ENCODE results near the gene IBTK. TPM values are rescaled to one million over a fixed set of nuclear protein-coding genes. Genes with fewer than 3 reads are reported as not detected.
"Not testable (repeated sequence)": the region's sequence is repeated elsewhere in the genome, so short reads cannot be mapped to it uniquely, and the experiment has no call there.

IBTK gene
- total RNA-seq, 4 donors from 2014 or later: 13.6 to 27.6 (median 18.1) TPM

DNA sequence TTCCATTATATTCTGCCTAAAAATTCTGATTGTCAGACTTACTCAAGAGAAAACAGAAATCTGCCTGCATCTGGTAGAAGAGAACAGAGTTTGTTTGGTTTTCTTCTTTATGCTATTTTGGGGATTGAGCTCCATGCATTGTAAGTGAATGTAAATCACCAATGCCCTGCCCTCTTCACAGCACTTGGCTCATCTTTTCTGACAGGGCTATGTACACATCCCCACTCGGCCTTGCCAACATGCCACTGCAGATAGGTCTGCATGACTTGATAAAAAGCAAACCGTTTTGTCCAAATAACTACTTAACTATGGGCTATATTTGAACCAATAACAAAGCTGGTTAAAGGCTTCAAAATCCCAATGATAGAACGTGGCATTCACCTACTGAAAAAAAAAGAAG is 117.7 kb downstream of the IBTK start:
- H3K9me3 ChIP-seq: no peaks in the 10 kb centered on the region
- WGBS: 61% methylated on average over 3 of the region's 3 CpGs
- H3K4me1 ChIP-seq: no peaks in the 10 kb centered on the region
- no peak overlapping the region for H3K4me3 ChIP-seq
- TF ChIP-seq EP300 (IDR thresholded peaks at IDR 0.05): no peak
- no peak for TF ChIP-seq POLR2AphosphoS5 (IDR thresholded peaks at IDR 0.05)
- TF ChIP-seq POLR2A (IDR thresholded peaks at IDR 0.05): no peak
- TF ChIP-seq, protein P1, sequence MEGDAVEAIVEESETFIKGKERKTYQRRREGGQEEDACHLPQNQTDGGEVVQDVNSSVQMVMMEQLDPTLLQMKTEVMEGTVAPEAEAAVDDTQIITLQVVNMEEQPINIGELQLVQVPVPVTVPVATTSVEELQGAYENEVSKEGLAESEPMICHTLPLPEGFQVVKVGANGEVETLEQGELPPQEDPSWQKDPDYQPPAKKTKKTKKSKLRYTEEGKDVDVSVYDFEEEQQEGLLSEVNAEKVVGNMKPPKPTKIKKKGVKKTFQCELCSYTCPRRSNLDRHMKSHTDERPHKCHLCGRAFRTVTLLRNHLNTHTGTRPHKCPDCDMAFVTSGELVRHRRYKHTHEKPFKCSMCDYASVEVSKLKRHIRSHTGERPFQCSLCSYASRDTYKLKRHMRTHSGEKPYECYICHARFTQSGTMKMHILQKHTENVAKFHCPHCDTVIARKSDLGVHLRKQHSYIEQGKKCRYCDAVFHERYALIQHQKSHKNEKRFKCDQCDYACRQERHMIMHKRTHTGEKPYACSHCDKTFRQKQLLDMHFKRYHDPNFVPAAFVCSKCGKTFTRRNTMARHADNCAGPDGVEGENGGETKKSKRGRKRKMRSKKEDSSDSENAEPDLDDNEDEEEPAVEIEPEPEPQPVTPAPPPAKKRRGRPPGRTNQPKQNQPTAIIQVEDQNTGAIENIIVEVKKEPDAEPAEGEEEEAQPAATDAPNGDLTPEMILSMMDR (IDR thresholded peaks at IDR 0.05): no peak
- H3K36me3 ChIP-seq: no peaks in the 10 kb centered on the region
- no peak for DNase-seq (ENCODE audit: low spot score in 2 of 2)
- H3K27me3 ChIP-seq: no peaks in the 10 kb centered on the region
- no peak overlapping the region for H3K27ac ChIP-seq

DNA sequence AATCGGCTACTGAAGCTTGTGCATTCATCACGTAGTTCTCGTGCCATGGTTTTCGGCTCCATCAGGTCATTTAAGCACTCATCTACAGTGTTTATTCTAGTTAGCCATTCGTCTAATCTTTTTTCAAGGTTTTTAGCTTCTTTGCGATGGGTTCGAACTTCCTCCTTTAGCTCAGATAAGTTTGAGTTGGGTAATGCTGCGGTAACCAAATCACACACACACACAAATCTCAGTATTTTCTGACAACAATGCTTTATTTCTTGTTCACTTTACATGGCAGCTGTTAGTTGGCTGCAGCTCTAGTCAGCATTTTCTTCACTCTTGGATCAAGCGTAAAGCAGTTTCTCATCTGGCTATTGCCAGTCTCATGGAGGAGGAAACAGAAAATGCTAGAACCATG is 118.6 kb downstream of the IBTK start:
- not testable (repeated sequence) for H3K36me3 ChIP-seq; DNase-seq (ENCODE audit: low spot score in 2 of 2); H3K27ac ChIP-seq; H3K4me1 ChIP-seq; H3K4me3 ChIP-seq; H3K27me3 ChIP-seq; H3K9me3 ChIP-seq
- WGBS: 92% methylated on average over 9 of the region's 9 CpGs

DNA sequence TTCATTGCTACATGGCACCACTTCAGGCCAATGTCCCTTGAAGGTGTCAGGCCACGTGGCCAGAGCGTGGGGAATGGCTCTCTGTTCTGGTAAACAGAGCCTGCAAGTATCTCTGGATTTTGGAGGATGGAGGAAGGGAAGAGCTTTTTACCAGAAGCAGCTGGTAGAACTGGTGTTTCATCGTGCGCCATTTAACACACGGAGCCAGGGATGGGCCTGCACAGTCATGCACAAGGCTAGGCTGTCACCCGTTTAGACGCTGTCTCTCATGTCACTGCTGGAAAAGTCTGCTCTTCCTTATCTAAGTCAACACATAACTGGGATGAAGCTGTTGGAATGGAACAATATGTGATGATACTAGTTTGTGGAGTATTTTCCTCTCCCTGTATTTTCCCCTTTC is 123.9 kb downstream of the IBTK start:
- H3K27ac ChIP-seq: no peak overlapping the region

More for the DNA sequence above, 123.9 kb downstream of the IBTK start:
- TF ChIP-seq EP300 (IDR thresholded peaks at IDR 0.05): no peak
- TF ChIP-seq POLR2AphosphoS5 (IDR thresholded peaks at IDR 0.05): no peak
- TF ChIP-seq POLR2A (IDR thresholded peaks at IDR 0.05): no peak
- TF ChIP-seq, protein P1 (IDR thresholded peaks at IDR 0.05): no peak
- no peak overlapping the region for H3K4me3 ChIP-seq
- H3K36me3 ChIP-seq: no peaks in the 10 kb centered on the region
- 76% methylated on average over 7 of the region's 7 CpGs for WGBS
- no peak for DNase-seq (ENCODE audit: low spot score in 2 of 2)
- no peaks in the 10 kb centered on the region for H3K9me3 ChIP-seq
- H3K4me1 ChIP-seq: no peaks in the 10 kb centered on the region
- no peaks in the 10 kb centered on the region for H3K27me3 ChIP-seq

Other genes starting within 250 kb of the IBTK start
- gene TPBG, start 116.1 kb upstream of the IBTK start, total RNA-seq: 10 to 100 TPM; 24.4 to 32.0 (median 29.5) TPM